ENCODE measurements around the gene WDR54. TPM values are rescaled to one million over a fixed set of nuclear protein-coding genes. Genes with fewer than 3 reads are reported as not detected.

The WDR54 gene
- total and polyA plus RNA-seq, 10 of the 15 experiments (the other 5 are each of a cell fraction or from before 2014, with no cell fraction given), result 38.2 to 116 (median 89.1) TPM

- TF ChIP-seq PKNOX1 (IDR thresholded peaks at IDR 0.05) (peak; percentile 62), SREBF2 (IDR thresholded peaks at IDR 0.05; ENCODE audit: low read length) (peak; percentile 8; the same call in 1 of the 2 replicates), E4F1 (IDR thresholded peaks at IDR 0.05; ENCODE audit: borderline replicate concordance, partially characterized antibody) (peak; percentile 66), DPF2 (IDR thresholded peaks at IDR 0.05) (peak; percentile 69), POU2F2 (IDR thresholded peaks at IDR 0.05; ENCODE audit: borderline replicate concordance, low read depth, low read length) (peak; percentile 83; the same call in 2 of the 3 replicates), HDAC2 (IDR thresholded peaks at IDR 0.05) (no peak), SPI1 (IDR thresholded peaks at IDR 0.05; ENCODE audit: borderline replicate concordance, insufficient read depth, low read depth, low read length) (peak; percentile 73; the same call in 1 of the 2 replicates), ATF7 (IDR thresholded peaks at IDR 0.05; ENCODE audit: low read depth) (no peak), PRDM15 (CRISPR knock-in tag; IDR thresholded peaks at IDR 0.05) (no peak), CBFB (IDR thresholded peaks at IDR 0.05; ENCODE audit: low read depth) (peak; percentile 64; the same call in 1 of the 2 replicates), IKZF2 (IDR thresholded peaks at IDR 0.05) (no peak; a peak in 1 of 4 replicates), POLR2AphosphoS2 (IDR thresholded peaks at IDR 0.05; ENCODE audit: low read depth, low read length) (peak; percentile 28; the same call in 1 of the 2 replicates), ZNF622 (IDR thresholded peaks at IDR 0.05) (no peak), ETV6 (conservative IDR thresholded peaks at IDR 0.05 in 1 of 2, IDR thresholded peaks at IDR 0.05 in 1 of 2; ENCODE audit: borderline replicate concordance in 1 of 2, low read depth in 1 of 2) (no peak), SMAD1 (IDR thresholded peaks at IDR 0.05; ENCODE audit: low read depth, partially characterized antibody) (peak; percentile 44), NFXL1 (IDR thresholded peaks at IDR 0.05; ENCODE audit: borderline replicate concordance) (no peak), TBL1XR1 (IDR thresholded peaks at IDR 0.05; ENCODE audit: low read depth, low read length) (peak; percentile 79), ZBTB4 (CRISPR knock-in tag; IDR thresholded peaks at IDR 0.05) (no peak), BACH1 (IDR thresholded peaks at IDR 0.05; ENCODE audit: borderline replicate concordance) (peak; percentile 75; the same call in 1 of the 2 replicates)
Observed at GRCh38 chr2:74421221-74421870, at the start of gene WDR54, which contains the start of gene C2orf81 (continued).

Measured in GM12878 (cell line).